Lower leg skin (tissue), 3 donors: ENCODE data around the gene FRAS1.

Experiments used
- POLR2A ChIP-seq, 2 donors: fragments of 450-650 bp; IDR thresholded peaks; one replicate each; pipeline ENCODE4 v1.6.1; 2016 to 2017; ENCODE audit warnings: antibody characterized with exemption in 2 of 2, mild to moderate bottlenecking in 1 of 2, moderate library complexity in 1 of 2
- TF ChIP-seq, protein P1 (sequence below), 3 donors: fragments of 450-650 bp; IDR thresholded peaks; one replicate each; pipeline ENCODE4 v1.5.1; 2016; ENCODE audit warnings: antibody characterized with exemption in 3 of 3, mild to moderate bottlenecking in 3 of 3, moderate library complexity in 2 of 3

- TF ChIP-seq, protein P1, sequence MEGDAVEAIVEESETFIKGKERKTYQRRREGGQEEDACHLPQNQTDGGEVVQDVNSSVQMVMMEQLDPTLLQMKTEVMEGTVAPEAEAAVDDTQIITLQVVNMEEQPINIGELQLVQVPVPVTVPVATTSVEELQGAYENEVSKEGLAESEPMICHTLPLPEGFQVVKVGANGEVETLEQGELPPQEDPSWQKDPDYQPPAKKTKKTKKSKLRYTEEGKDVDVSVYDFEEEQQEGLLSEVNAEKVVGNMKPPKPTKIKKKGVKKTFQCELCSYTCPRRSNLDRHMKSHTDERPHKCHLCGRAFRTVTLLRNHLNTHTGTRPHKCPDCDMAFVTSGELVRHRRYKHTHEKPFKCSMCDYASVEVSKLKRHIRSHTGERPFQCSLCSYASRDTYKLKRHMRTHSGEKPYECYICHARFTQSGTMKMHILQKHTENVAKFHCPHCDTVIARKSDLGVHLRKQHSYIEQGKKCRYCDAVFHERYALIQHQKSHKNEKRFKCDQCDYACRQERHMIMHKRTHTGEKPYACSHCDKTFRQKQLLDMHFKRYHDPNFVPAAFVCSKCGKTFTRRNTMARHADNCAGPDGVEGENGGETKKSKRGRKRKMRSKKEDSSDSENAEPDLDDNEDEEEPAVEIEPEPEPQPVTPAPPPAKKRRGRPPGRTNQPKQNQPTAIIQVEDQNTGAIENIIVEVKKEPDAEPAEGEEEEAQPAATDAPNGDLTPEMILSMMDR (IDR thresholded peaks at IDR 0.05) = no peak
- no peak for TF ChIP-seq POLR2A (IDR thresholded peaks at IDR 0.05)
Measured at GRCh38 chr4:78268597-78268996, 211.5 kb downstream of the FRAS1 start.
